ENCODE data around the gene TMEM221.
"Not testable (repeated sequence)": the region's sequence is repeated elsewhere in the genome, so short reads cannot be mapped to it uniquely, and the experiment has no call there.

GRCh38 chr19:17475011-17475540 lies 26.6 kb upstream of the TMEM221 start:
- not testable (repeated sequence) for TF ChIP-seq CTCF (IDR thresholded peaks at IDR 0.05 in 8 of 11, conservative IDR thresholded peaks at IDR 0.05 in 3 of 11); POLR2AphosphoS5 (IDR thresholded peaks at IDR 0.05); POLR2A (IDR thresholded peaks at IDR 0.05)

Data from spleen (tissue), 7 donors.